ENCODE measurements around the gene ISLR2. TPM values are rescaled to one million over a fixed set of nuclear protein-coding genes. Genes with fewer than 3 reads are reported as not detected.

The ISLR2 gene
- total RNA-seq, 8 experiments from 2014 or later = 0.22 to 130 (median 37.9) TPM

- Histone ChIP-seq H3K27ac (no peak overlapping the region), H3K4me1 (replicated peaks in 1 of 2) (peaks cover 49 to 56% of the 10 kb centered on the region in 2 donors), H3K4me3 (peak overlapping the region; percentile 22 to 40 (median 36))
- no peak for ATAC-seq (replicated peaks in 6 of 8)
- 0 to 100% (median 60%) methylated on average over 1 to 10 of the region's 20 CpGs; no CpG with 5 or more reads in 1 of the 10 experiments for WGBS, 10 experiments
- in situ Hi-C loops (cut with MboI; ENCODE audit: low pct_unique_long_range_greater_than_20kb in 2 of 9, low sequenced_read_pairs in 9 of 9, unreplicated experiment in 9 of 9) = loop anchor here in 5 of 9 experiments (10.0 to 25.0 kb wide), 2 partner anchors 163 to 180 kb away; no protein-coding TSS in a partner anchor
These were observed 1.4 kb downstream of the ISLR2 start for GRCh38 chr15:74131628-74132413.

GRCh38 chr15:74132681-74133651, 2.6 kb downstream of the ISLR2 start:
- ATAC-seq (replicated peaks in 6 of 8) = no peak
- Histone ChIP-seq H3K27ac (no peak overlapping the region), H3K4me3 (no peak overlapping the region), H3K4me1 (replicated peaks in 1 of 2) (peaks cover 54 to 56% of the 10 kb centered on the region in 2 donors)
- in situ Hi-C loops (cut with MboI; ENCODE audit: low pct_unique_long_range_greater_than_20kb in 2 of 9, low sequenced_read_pairs in 9 of 9, unreplicated experiment in 9 of 9) = loop anchor here in 5 of 9 experiments (10.0 to 25.0 kb wide), 2 partner anchors 162 to 179 kb away; no protein-coding TSS in a partner anchor
- 0 to 96% (median 72%) methylated on average over 2 to 30 of the region's 90 CpGs; no CpG with 5 or more reads in 4 of the 10 experiments for WGBS, 10 experiments

GRCh38 chr15:74133694-74134386, 3.5 kb downstream of the ISLR2 start:
- H3K4me3 ChIP-seq = no peak overlapping the region
- WGBS, 10 experiments = 11 to 100% (median 52%) methylated on average over 3 to 19 of the region's 71 CpGs; no CpG with 5 or more reads in 4 of the 10 experiments
- H3K4me1 ChIP-seq (replicated peaks in 1 of 2) = peaks cover 47 to 48% of the 10 kb centered on the region in 2 donors
- ATAC-seq (replicated peaks in 6 of 8) = no peak
- in situ Hi-C loops (cut with MboI; ENCODE audit: low pct_unique_long_range_greater_than_20kb in 2 of 9, low sequenced_read_pairs in 9 of 9, unreplicated experiment in 9 of 9) = loop anchor here in 5 of 9 experiments (10.0 to 25.0 kb wide), 2 partner anchors 161 to 178 kb away; no protein-coding TSS in a partner anchor
- H3K27ac ChIP-seq = no peak overlapping the region

- in situ Hi-C loops (cut with MboI; ENCODE audit: low pct_unique_long_range_greater_than_20kb in 2 of 9, low sequenced_read_pairs in 9 of 9, unreplicated experiment in 9 of 9) = loop anchor here in 5 of 9 experiments (10.0 to 25.0 kb wide), 2 partner anchors 160 to 178 kb away; no protein-coding TSS in a partner anchor
- no peak for ATAC-seq (replicated peaks in 6 of 8)
- Histone ChIP-seq H3K4me3 (no peak overlapping the region), H3K4me1 (replicated peaks in 1 of 2) (peaks cover 41 to 47% of the 10 kb centered on the region in 2 donors), H3K27ac (no peak overlapping the region)
- WGBS, 10 experiments = 24 to 100% (median 66%) methylated on average over 2 to 27 of the region's 53 CpGs; no CpG with 5 or more reads in 6 of the 10 experiments
These were observed 4.1 kb downstream of the ISLR2 start for GRCh38 chr15:74134387-74135027.

GRCh38 chr15:74135041-74135565, 4.7 kb downstream of the ISLR2 start:
- ATAC-seq (replicated peaks in 6 of 8) = no peak
- H3K4me1 ChIP-seq (replicated peaks in 1 of 2) = peaks cover 39 to 53% of the 10 kb centered on the region in 2 donors
- WGBS, 10 experiments = 25 to 92% (median 51%) methylated on average over 1 to 15 of the region's 27 CpGs; no CpG with 5 or more reads in 2 of the 10 experiments
- in situ Hi-C loops (cut with MboI; ENCODE audit: low pct_unique_long_range_greater_than_20kb in 2 of 9, low sequenced_read_pairs in 9 of 9, unreplicated experiment in 9 of 9) = loop anchor here in 5 of 9 experiments (10.0 to 25.0 kb wide), 2 partner anchors 160 to 177 kb away; no protein-coding TSS in a partner anchor
- peak overlapping the region; percentile 83 to 88 for H3K27ac ChIP-seq
- peak overlapping the region in 2 of 5 donors; percentile 28 to 32 for H3K4me3 ChIP-seq

- Histone ChIP-seq H3K4me1 (replicated peaks in 1 of 2) (peaks cover 34 to 45% of the 10 kb centered on the region in 2 donors), H3K4me3 (peak overlapping the region; percentile 16 to 44 (median 28)), H3K27ac (peak overlapping the region; percentile 48 to 88)
- peak in 7 of 8 experiments; percentile 5 to 66 (median 51) for ATAC-seq (replicated peaks in 6 of 8)
- WGBS, 10 experiments = 2% methylated on average over 8 of the region's 26 CpGs; no CpG with 5 or more reads in 9 of the 10 experiments
- in situ Hi-C loops (cut with MboI; ENCODE audit: low pct_unique_long_range_greater_than_20kb in 2 of 9, low sequenced_read_pairs in 9 of 9, unreplicated experiment in 9 of 9) = loop anchor here in 5 of 9 experiments (10.0 to 25.0 kb wide), 2 partner anchors 158 to 176 kb away; no protein-coding TSS in a partner anchor
These were observed 6.1 kb downstream of the ISLR2 start for GRCh38 chr15:74136540-74136813.

GRCh38 chr15:74136814-74137536, 6.6 kb downstream of the ISLR2 start:
- 29 to 57% (median 52%) methylated on average over 3 to 8 of the region's 18 CpGs; no CpG with 5 or more reads in 6 of the 10 experiments for WGBS, 10 experiments
- H3K27ac ChIP-seq = peak overlapping the region; percentile 48 to 88
- peaks cover 29 to 42% of the 10 kb centered on the region in 2 donors for H3K4me1 ChIP-seq (replicated peaks in 1 of 2)
- in situ Hi-C loops (cut with MboI; ENCODE audit: low pct_unique_long_range_greater_than_20kb in 2 of 9, low sequenced_read_pairs in 9 of 9, unreplicated experiment in 9 of 9) = loop anchor here in 5 of 9 experiments (10.0 to 25.0 kb wide), 2 partner anchors 158 to 175 kb away; no protein-coding TSS in a partner anchor
- peak overlapping the region; percentile 16 to 44 (median 28) for H3K4me3 ChIP-seq
- peak in 5 of 8 experiments; percentile 2 to 12 (median 9) for ATAC-seq (replicated peaks in 6 of 8)

GRCh38 chr15:74137537-74137894, 7.1 kb downstream of the ISLR2 start:
- Histone ChIP-seq H3K27ac (peak overlapping the region in 1 of 2 donors; percentile 2), H3K4me1 (replicated peaks in 1 of 2) (peaks cover 29 to 40% of the 10 kb centered on the region in 2 donors), H3K4me3 (no peak overlapping the region)
- in situ Hi-C loops (cut with MboI; ENCODE audit: low pct_unique_long_range_greater_than_20kb in 2 of 9, low sequenced_read_pairs in 9 of 9, unreplicated experiment in 9 of 9) = loop anchor here in 5 of 9 experiments (10.0 to 25.0 kb wide), 2 partner anchors 157 to 175 kb away; no protein-coding TSS in a partner anchor
- 89 to 100% (median 100%) methylated on average over 1 to 2 of the region's 2 CpGs; no CpG with 5 or more reads in 7 of the 10 experiments for WGBS, 10 experiments
- ATAC-seq (replicated peaks in 6 of 8) = no peak

- no peak overlapping the region for H3K27ac ChIP-seq
- no peak overlapping the region for H3K4me3 ChIP-seq
- in situ Hi-C loops (cut with MboI; ENCODE audit: low pct_unique_long_range_greater_than_20kb in 2 of 9, low sequenced_read_pairs in 9 of 9, unreplicated experiment in 9 of 9) = loop anchor here in 5 of 9 experiments (10.0 to 25.0 kb wide), 2 partner anchors 156 to 174 kb away; no protein-coding TSS in a partner anchor
- H3K4me1 ChIP-seq (replicated peaks in 1 of 2) = peaks cover 29 to 40% of the 10 kb centered on the region in 2 donors
- WGBS, 10 experiments = 77 to 100% (median 95%) methylated on average over 1 to 4 of the region's 4 CpGs; no CpG with 5 or more reads in 6 of the 10 experiments
- no peak for ATAC-seq (replicated peaks in 6 of 8)
These were observed 8.3 kb downstream of the ISLR2 start for GRCh38 chr15:74138642-74139041.

- H3K4me1 ChIP-seq (replicated peaks in 1 of 2) = peaks cover 16 to 21% of the 10 kb centered on the region in 2 donors
- WGBS, 10 experiments = 29 to 100% (median 100%) methylated on average over 1 of the region's 1 CpG; no CpG with 5 or more reads in 1 of the 10 experiments
- no peak for ATAC-seq (replicated peaks in 6 of 8)
- no peak overlapping the region for H3K27ac ChIP-seq
- in situ Hi-C loops (cut with MboI; ENCODE audit: low pct_unique_long_range_greater_than_20kb in 2 of 9, low sequenced_read_pairs in 9 of 9, unreplicated experiment in 9 of 9) = loop anchor here in 5 of 9 experiments (10.0 to 25.0 kb wide), 2 partner anchors 163 to 171 kb away; no protein-coding TSS in a partner anchor
- H3K4me3 ChIP-seq = no peak overlapping the region
These were observed 11.2 kb downstream of the ISLR2 start for GRCh38 chr15:74141591-74141990.

Data from motor neuron (in vitro differentiated cells).